GM23338 (cell line): Measurements from ENCODE around the gene CHN2.

Experiments
- CTCF ChIP-seq, 2 experiments: fragments of 200-600 bp in 1 of 2; sonication (generic) in 1 of 2; conservative IDR thresholded peaks; 2 replicates each; pipeline versions ENCODE4 v1.5.1 to v1.6.1; 2016 to 2017; ENCODE audit warnings: antibody characterized with exemption in 2 of 2, low read depth in 2 of 2, mild to moderate bottlenecking in 2 of 2, moderate library complexity in 1 of 2
- EZH2 ChIP-seq: fragments of 200-600 bp; sonication (generic); IDR thresholded peaks from one replicate; pipeline ENCODE4 v1.8.0; 2017; ENCODE audit warnings: antibody characterized with exemption, mild to moderate bottlenecking, low read depth; ENCODE audit not compliant: unreplicated experiment
- REST ChIP-seq: IDR thresholded peaks from one replicate; pipeline ENCODE4 v1.6.1; 2018; ENCODE audit warnings: antibody characterized with exemption; ENCODE audit not compliant: unreplicated experiment

GRCh38 chr7:29398011-29398410, 203.4 kb downstream of the CHN2 start:
- TF ChIP-seq CTCF (conservative IDR thresholded peaks at IDR 0.05; ENCODE audit: low read depth in 2 of 2) (no peak), REST (no peak), EZH2 (no peak)
